GM19372 (cell line): ENCODE measurements around the gene GXYLT2.

Experiments
- ATAC-seq: cut with Tn5 transposase; IDR thresholded peaks from one replicate; pipeline ENCODE4 v1.9.1; 2021; ENCODE audit warnings: mild to moderate bottlenecking, low read depth, moderate library complexity; ENCODE audit not compliant: unreplicated experiment

GXYLT2 gene, protein sequence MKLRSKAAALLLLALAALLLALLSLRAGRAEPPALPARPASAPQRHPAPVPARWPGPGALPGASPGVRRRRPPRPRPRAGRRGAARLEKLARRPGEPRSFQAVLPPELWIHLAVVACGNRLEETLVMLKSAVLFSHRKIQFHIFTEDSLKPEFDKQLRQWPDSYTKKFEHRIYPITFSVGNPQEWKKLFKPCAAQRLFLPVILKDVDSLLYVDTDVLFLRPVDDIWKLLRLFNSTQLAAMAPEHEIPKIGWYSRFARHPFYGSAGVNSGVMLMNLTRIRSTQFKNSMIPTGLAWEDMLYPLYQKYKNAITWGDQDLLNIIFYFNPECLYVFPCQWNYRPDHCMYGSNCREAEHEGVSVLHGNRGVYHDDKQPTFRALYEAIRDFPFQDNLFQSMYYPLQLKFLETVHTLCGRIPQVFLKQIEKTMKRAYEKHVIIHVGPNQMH

DNA sequence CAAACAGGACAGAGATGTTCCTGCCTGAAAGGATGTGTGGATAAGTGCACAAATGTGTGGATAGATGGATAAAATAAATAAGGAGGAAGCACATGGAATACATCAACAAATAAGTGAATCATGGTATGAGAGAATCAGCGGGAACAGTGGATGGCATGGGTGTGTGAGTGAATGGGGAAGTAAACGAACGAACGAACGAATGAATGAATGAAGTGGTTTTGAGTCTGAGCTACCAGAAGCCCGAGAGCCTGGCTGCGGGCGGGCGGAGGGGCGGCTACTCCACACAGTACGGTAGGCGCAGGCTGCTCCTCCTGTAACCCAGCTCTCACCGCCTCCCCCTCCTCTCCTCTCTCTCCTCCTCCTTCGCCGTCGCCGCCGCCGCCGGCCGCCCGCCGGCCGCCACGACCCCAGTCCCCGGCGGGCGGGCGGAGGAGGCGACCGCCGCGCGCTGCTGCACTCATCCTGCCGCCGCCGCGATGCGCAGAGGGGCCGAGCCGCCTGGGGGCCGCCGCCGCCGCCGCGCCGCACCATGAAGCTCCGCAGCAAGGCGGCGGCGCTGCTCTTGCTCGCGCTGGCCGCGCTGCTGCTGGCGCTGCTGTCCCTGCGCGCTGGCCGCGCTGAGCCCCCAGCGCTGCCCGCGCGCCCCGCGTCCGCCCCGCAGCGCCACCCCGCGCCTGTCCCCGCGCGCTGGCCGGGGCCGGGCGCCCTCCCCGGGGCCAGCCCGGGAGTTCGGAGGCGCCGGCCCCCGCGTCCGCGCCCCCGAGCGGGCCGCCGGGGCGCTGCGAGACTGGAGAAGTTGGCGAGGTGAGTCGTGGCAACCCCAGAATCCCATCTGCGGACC is at the start of gene GXYLT2:
Gene GXYLT2 (plus strand): TSS at position 342 of the 841 bp plus-strand sequence. CDS start 188 bp downstream, at position 530.
- peak; percentile 73 for ATAC-seq

DNA sequence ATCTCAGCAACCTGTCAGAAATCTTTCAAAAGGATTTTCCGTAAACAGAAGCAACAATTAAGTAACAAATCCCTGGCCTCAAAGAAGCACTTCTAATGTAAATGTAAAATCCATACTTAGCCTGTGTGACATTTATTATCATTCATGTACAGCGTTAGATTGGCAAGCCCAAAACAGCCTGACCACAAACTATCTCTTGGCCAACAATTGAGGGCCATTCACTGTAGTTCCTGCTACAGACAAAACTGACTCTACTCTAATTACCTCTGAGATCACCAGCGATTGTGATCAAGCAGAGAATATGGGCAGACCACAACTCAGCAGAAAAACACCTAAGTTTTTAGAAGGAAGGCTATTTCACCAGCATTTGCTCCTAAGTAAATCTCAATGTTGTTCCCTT is 48.8 kb upstream of the GXYLT2 start:
- ATAC-seq: no peak

DNA sequence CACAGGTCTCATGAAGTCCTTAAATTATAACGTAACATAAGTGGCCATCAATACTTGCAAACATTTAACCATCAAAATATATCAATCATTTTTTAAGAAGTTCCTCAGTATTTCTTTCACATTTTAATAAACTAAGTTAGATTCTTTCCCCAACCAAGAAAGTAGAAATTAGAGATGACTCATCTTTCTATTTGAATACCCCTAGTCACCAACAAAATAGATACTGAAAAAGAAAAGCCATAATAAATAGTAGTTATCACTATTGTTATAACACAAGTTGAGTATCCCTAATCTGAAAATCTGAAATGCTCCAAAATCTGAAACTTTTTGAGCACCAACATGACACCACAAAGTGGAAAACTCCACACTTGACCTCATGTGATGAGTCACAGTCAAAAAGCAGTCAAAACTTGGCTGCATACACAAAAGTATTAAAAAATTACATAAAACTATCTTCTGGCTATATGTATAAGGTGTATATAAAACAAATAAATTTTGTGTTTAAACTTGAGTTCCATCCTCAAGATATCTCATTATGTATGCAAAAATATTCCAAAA is 43.3 kb upstream of the GXYLT2 start:
- ATAC-seq: no peak

DNA sequence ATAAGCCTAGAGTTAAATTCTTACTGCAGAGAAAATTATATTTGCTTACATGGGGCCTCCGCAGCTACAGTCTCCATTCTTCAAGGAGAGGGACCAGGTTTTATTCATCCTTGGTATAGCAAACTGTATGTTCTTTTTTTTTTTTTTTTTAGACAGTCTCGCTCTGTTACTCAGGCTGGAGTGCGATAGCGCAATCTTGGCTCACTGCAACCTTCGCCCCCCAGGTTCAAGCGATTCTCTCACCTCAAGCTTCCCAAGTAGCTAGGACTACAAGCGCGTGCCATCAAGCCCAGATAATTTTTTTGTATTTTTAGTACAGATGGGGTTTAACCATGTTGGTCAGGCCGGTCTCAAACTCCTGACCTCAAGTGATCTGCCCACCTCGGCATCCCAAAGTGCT is 41.7 kb upstream of the GXYLT2 start:
- ATAC-seq: no peak

DNA sequence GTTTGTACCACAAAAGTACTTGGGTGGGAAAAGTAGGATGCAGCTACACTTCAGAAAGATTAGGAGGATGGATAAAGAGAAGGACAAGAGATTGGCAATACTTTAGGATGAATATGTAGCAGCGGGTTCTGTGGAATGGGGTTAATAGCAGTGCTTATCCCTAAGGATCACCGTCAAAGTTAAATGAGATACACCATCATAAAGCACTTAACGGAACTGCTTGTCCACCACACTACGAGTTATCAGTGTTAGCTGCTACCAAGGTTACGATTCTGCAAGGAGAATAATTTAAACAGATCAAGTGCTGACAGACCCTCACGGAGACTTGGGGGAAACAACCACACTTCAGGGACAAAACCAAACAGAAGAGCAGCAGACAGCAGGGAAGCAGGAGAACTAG is 40.6 kb upstream of the GXYLT2 start:
- no peak for ATAC-seq

DNA sequence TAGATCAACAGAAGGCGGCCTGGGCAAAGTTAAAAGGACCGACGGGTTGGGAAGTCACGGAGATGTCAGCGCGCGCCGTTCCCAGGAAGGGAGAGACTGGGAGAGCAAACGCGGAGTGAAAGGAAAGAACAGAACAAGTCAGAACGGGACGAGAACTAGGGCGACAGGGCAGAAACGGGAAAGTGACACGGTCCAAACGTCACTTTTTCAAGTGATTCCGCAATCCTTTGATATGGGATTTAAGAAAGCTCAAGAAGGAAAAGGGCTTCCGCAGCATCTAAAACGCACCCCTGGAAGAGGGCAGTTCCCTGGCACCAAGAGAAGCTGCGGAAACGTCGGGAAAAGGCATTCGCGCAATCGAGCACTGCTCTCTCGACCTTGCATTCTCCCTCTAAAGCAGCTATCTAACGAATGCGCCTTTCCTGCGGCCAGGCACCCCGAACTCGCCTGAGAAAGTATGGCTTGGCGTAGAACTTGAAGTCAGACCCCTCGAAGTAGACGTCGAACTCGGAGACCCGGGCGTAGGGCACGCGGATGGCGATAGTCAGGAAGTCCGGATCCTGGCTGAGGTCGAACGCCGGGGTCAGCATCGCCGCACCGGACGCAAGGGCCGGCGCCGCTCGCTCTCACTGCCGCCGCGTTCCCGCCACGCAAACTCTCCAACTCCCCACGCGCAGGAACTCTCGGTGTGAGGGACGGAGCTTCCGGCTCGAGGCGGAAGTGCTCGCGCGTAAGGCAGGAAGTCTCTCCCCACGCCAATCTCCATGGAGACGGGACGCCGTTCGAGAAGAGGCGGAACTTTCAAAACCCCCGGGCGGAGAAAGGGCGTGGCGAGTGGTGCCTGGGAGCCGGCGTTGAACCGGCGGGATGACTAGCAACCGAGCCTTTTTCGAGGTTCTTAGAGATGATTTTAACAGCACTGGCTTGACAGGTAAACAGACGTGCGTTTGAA is 39.8 kb upstream of the GXYLT2 start, which contains the start of gene SHQ1:
Gene SHQ1 (minus strand): TSS at position 695 of the 952 bp plus-strand sequence. CDS start 105 bp downstream, at position 590.
- ATAC-seq: peak; percentile 88

DNA sequence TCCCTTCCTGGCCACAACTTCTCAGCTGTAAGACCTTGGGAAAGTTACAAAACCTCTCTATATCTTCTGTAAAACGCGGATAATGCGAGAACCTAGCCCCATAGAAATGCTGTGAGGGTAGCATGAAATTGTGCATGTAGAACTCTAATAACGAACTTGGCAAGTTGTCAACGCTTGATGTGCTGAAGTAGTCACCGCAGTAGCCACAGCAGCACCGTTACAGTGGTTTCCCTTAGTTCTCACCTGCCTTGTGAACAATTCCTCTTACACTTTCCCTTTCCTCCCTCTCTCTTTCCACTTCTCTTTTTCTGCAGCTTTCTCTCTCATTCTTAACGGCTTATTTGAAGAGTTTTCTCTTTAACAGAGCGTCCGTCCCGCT is 39.2 kb upstream of the GXYLT2 start:
- peak; percentile 41 for ATAC-seq

DNA sequence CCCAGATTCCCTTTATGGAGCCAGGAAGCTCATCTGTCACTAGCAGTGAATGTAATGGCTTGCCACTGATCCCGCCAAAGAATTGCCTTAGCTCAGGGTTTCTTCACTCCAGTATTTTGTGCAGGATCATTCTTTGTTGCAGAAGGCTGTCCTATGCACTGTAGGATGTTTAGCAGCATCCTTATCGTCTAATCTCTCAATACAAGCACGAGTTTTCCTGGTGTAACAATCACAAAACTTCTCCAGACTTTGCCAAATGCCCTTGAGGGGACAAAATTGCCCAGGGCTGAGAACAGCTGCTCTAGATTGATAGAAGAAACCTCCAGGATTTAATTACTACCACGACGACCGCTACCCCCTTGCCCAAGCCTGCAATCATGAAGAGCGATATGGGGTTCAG is 32.8 kb upstream of the GXYLT2 start:
- no peak for ATAC-seq

DNA sequence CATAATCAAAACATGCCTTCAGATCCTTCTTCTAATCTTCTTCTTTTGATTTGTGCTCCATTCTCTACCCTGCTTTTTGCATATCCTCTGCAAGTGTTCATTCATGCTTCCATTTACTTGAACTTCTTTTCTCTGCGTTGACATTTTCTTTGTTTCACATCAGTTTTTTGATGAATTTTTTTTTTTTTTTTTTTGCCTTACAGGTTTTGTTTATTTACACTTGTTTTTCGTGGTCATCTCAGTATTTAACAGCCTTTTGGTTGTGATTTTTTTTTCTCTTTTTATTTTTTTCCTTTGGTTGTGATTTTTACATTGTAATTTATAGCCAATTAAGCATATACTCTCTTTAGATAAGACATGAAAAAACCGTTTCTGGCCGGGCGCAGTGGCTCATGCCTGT is 27.8 kb upstream of the GXYLT2 start:
- no peak for ATAC-seq

DNA sequence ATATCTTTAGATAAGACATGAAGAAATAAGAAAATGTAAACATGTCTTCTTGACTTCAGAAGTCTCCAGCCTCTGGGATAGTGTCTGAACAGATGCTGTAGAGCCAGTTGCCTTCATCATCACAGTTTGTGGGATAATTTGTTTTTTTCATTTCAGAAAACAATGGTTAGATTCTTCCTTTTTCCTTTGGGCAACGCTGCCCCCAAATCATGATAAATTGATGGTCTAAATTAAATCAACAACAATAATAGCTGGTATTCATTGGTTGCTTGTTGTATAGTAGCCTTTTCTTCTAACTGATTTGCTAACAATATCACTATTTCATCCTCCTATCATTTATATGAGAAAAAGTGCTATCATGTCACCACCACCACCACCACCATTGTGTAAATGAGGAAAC is 27.0 kb upstream of the GXYLT2 start:
- ATAC-seq: no peak

DNA sequence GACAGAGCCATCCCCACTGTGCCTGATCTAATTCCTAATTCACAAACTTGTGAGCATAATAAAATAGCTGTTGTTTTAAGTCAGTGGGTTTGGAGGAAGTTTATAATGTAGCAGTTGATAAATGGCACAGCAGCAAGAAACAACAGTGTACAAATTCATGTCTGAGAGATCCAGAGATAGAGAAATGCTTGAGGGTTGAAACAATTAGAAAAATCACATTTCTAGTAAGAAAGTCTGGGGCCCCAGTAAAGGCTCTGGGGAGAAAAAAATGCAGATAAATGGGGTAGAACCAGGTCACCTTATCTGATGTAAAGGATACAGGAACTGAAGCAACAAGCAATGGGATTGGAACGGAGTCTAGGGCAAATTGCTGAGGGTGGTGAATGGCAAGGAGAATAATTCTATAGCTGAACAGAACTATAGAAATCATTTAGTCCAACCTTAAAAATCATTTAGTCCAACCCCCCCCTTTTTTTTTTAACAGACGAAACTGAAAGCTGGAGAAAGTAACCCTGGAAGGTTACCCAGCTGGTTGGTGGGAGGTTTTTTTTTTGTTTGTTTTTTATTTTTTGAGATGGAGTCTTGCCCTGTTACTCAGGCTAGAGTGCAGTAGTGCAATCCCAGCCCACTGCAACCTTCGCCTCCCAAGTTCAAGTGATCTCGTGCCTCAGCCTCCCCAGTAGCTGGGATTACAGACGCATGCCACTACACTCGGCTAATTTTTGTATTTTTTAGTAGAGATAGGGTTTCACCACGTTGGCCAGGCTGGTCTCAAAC is 25.3 kb upstream of the GXYLT2 start:
- no peak for ATAC-seq

DNA sequence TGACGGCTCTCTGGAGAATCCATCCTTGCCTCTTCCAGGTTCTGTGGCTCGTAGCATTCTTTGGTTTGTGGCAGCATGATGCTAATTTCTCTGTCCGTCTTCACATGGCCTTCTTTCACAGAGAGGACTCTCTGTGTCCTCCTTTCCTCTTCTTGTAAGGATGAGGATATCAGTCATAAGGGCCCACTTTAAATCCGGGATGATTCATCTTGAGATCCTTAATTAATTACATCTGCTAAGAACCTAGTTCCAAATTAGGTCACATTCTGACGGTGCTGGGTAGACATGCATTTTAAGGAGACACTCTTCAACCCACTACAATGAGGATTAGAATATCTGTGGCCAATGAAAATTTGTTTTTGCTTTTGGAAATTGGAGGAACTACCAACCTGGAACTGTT is 15.7 kb upstream of the GXYLT2 start:
- no peak for ATAC-seq

DNA sequence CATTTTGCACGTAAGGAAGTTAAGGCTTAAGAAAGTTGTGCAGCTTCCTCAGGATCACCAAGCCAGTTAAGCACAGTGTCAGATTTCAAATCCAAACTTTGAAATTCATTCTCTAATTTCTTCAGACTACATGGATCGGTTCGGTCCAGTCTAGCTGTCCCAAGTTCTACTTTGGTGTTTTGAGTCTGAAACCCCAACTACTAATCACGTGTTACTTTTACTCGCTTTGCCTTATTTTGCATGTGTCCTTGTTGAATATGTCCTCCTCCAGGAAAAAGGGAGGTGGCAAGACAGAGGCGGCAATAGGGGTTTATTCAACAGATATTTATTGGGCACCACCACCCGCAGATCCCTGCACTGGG is 522 bp upstream of the GXYLT2 start:
- ATAC-seq: no peak

DNA sequence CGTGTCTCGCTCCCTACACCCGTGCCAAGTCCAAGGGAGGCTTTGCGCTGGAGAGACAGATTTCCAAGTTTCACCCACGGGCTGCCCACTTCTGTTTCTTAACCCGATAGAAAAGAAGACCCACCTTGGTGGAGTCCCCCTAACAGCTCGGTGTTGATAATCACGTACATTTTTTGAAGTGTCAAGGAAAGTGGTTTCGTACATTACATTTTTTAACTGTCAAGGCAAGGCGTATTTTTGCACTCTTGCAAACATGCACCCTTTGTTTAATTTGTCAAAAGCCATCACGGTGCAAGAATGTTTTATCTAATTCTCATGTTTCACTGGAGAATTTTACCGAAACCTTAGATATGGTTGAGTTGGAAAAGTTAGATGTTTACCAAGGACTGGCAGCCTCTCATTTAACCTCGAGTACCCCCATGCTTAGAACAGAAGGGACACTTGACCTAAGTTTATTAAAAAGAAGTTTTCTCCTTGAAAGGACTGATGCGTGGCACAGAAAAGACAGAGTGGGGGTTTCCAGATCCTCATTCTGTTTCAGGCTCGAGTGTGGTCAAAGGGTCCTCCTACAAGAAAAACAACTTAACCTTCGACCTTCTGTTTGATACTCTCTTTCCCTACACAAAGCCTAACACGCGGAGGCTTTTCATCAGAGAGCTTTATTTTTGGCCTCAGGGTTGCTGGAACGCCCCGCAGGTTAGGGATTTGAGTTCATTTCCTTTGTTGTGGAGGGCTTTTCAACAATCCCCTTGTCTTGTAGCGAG is 882 bp downstream of the GXYLT2 start:
- no peak for ATAC-seq

DNA sequence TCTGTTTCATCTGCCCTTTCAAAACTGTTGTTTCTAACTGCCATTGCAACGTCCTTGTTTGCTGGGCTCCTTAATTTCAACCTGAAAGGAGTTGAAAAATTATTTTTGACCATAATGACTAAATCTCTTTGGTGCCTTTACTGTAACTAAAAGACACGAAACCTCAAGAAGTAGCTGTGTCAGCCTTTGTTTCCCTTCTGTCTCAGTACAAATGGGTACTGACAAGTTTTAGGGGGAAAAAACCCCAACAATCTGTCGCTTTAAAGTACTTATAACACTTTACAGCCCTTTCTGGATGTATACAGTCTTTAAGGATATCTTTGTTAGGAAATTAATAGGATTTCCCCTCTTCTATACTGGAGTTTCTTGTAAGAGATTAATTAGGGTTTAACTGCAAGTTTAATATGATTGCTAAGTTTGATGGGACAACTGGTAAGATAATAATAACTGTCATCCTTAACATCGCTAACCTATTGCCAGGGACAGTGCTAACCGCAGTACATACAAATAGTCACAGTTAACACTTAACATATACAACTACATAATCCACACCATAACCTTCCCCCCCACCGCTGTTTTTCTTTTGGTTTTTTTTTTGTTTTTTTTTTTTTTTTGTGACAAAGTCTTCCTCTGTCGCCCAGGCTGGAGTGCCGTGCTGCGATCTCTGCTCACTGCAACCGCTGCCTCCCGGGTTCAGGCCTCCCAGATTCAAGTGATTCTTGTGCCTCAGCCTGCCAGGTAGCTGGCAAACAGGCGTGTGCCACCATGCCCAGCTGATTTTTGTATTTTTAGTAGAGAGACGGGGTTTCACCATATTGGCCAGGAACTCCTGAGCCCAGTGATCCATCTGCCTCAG is 1.7 kb downstream of the GXYLT2 start:
- ATAC-seq: no peak

DNA sequence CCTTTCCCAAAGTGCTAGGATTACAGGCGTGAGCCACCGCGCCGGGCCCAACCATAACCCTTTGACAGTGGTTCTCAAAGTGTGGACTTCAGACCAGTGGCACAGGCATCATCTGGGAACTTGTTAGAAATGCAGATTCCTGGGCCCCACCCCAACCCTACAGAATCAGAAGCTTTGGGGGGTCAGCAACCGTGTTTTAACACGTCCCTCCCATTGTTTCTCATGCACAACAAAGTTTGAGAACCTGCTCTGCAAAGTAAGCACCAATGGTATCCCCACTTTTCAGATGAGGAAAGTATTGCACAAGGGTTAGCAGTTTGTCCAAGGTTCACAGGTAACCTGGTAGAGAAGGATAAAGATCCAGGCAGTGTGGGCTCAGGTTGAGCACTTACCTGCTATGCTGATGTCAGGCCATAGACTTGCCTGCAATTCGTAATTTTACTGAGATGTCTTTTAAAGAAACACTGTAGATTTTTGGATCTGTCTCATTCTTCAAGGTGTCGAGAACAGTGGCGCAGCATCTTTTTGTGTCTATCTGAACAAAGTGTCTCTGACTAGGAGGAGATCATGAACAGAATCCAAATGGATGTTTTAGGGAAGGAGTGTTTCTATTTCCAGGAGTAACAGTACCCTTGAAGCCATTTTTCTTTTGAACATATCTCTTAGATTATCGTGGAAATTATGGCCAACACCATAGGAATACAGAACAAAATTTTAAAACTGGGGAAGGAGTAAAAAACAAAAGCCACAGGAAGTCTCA is 2.5 kb downstream of the GXYLT2 start:
- ATAC-seq: no peak
